DND-41 (cell line): Measurements from ENCODE around the gene MIB1.

Source experiments
- ATAC-seq: fragments of 200-7000 bp; cut with Tn5 transposase; 3 replicates; pipeline ENCODE4 v1.9.1; 2021; ENCODE audit warnings: low read depth; ENCODE audit not compliant: insufficient read depth
- DNase-seq: peaks from one replicate; pipeline ENCODE4 v3.0.0-alpha.2; 2020
- H2AFZ ChIP-seq: 2 replicates; pipeline ENCODE4 v1.6.0; 2012; ENCODE audit warnings: low read depth, low read length
- H3K27ac ChIP-seq: 2 replicates; pipeline ENCODE4 v1.5.1; 2012; ENCODE audit warnings: low read length, inconsistent platforms
- H3K27me3 ChIP-seq: fragments of 200-600 bp; sonication (generic); 2 replicates; pipeline ENCODE4 v1.6.0; 2012; ENCODE audit warnings: low read length, mild to moderate bottlenecking, inconsistent platforms; ENCODE audit not compliant: insufficient read depth, poor library complexity
- H3K36me3 ChIP-seq: 2 replicates; pipeline ENCODE4 v1.5.1; 2012; ENCODE audit warnings: low read length, inconsistent platforms; ENCODE audit not compliant: insufficient read depth
- H3K4me1 ChIP-seq: 2 replicates; pipeline ENCODE4 v1.5.1; 2012; ENCODE audit warnings: mild to moderate bottlenecking, low read length; ENCODE audit not compliant: insufficient read depth
- H3K4me2 ChIP-seq: 2 replicates; pipeline ENCODE4 v1.6.0; 2012; ENCODE audit warnings: mild to moderate bottlenecking, moderate library complexity, low read length, inconsistent platforms; ENCODE audit not compliant: insufficient read depth
- H3K4me3 ChIP-seq, 2 experiments: fragments of 200-600 bp in 1 of 2; shearing (Covaris generic) in 1 of 2; 2 replicates each; pipeline ENCODE4 v1.5.1; 2012 to 2016; ENCODE audit warnings: inconsistent platforms in 2 of 2, low read length in 2 of 2, mild to moderate bottlenecking in 2 of 2, low read depth in 1 of 2, moderate library complexity in 1 of 2
- H3K79me2 ChIP-seq: 2 replicates; pipeline ENCODE4 v1.6.0; 2012; ENCODE audit warnings: low read length, inconsistent platforms; ENCODE audit not compliant: insufficient read depth
- H3K9ac ChIP-seq: 2 replicates; pipeline ENCODE4 v1.6.0; 2012; ENCODE audit warnings: low read depth, mild to moderate bottlenecking, inconsistent platforms, low read length, moderate library complexity
- H3K9me3 ChIP-seq: 2 replicates; pipeline ENCODE4 v1.5.1; 2012; ENCODE audit warnings: low read length, moderate library complexity, mild to moderate bottlenecking, inconsistent platforms; ENCODE audit not compliant: insufficient read depth, severe bottlenecking
- H4K20me1 ChIP-seq: 2 replicates; pipeline ENCODE4 v1.6.0; 2012; ENCODE audit warnings: low read length; ENCODE audit not compliant: insufficient read depth
- CTCF ChIP-seq: IDR thresholded peaks from 2 replicates; pipeline ENCODE4 v1.5.1; 2012; ENCODE audit warnings: borderline replicate concordance, low read length, moderate library complexity, mild to moderate bottlenecking; ENCODE audit not compliant: poor library complexity, severe bottlenecking; ENCODE audit errors: extremely low read depth
- EZH2 ChIP-seq: IDR thresholded peaks from 3 replicates; pipeline ENCODE4 v1.6.1; 2012; ENCODE audit warnings: borderline replicate concordance, low read depth, mild to moderate bottlenecking, moderate library complexity, low read length, inconsistent platforms; ENCODE audit not compliant: severe bottlenecking

Gene MIB1

GRCh38 chr18:21868770-21869169, 128.2 kb downstream of the MIB1 start:
- Histone ChIP-seq H2AFZ (no peak overlapping the region), H3K9ac (no peak overlapping the region), H3K4me3 (no peak overlapping the region), H3K27ac (no peak overlapping the region), H3K79me2 (no peaks in the 10 kb centered on the region), H4K20me1 (no peaks in the 10 kb centered on the region), H3K27me3 (no peaks in the 10 kb centered on the region), H3K4me1 (no peaks in the 10 kb centered on the region), H3K9me3 (no peaks in the 10 kb centered on the region), H3K4me2 (no peak overlapping the region), H3K36me3 (peaks cover 16% of the 10 kb centered on the region; the same call in 1 of the 2 replicates)
- DNase-seq (no peak), ATAC-seq (no peak)
- no peak for TF ChIP-seq CTCF

GRCh38 chr18:21889570-21889969, 149.0 kb downstream of the MIB1 start:
- H3K9me3 ChIP-seq = peaks cover 3% of the 10 kb centered on the region
- no peak overlapping the region for H3K9ac ChIP-seq
- DNase-seq (no peak), ATAC-seq (no peak)
- no peaks in the 10 kb centered on the region for H3K79me2 ChIP-seq
- H3K27me3 ChIP-seq = no peaks in the 10 kb centered on the region
- no peak overlapping the region for H3K27ac ChIP-seq
- no peaks in the 10 kb centered on the region for H3K4me1 ChIP-seq
- no peak overlapping the region for H2AFZ ChIP-seq
- no peak overlapping the region for H3K4me3 ChIP-seq
- H3K4me2 ChIP-seq = no peak overlapping the region
- H4K20me1 ChIP-seq = no peaks in the 10 kb centered on the region
- H3K36me3 ChIP-seq = no peaks in the 10 kb centered on the region
- no peak for TF ChIP-seq CTCF
- TF ChIP-seq EZH2 = no peak

- no peaks in the 10 kb centered on the region for H4K20me1 ChIP-seq
- TF ChIP-seq CTCF (no peak), EZH2 (no peak)
- no peaks in the 10 kb centered on the region for H3K27me3 ChIP-seq
- DNase-seq (no peak), ATAC-seq (no peak)
- H3K9ac ChIP-seq = no peak overlapping the region
- H3K79me2 ChIP-seq = no peaks in the 10 kb centered on the region
- no peak overlapping the region for H3K4me3 ChIP-seq
- no peak overlapping the region for H3K27ac ChIP-seq
- no peaks in the 10 kb centered on the region for H3K9me3 ChIP-seq
- H2AFZ ChIP-seq = no peak overlapping the region
- H3K4me2 ChIP-seq = no peak overlapping the region
- no peaks in the 10 kb centered on the region for H3K36me3 ChIP-seq
- H3K4me1 ChIP-seq = no peaks in the 10 kb centered on the region
Observed at GRCh38 chr18:21894619-21895367, 154.2 kb downstream of the MIB1 start.
